Omental fat pad (tissue), 4 donors: ENCODE data around the gene SMAD3. TPM values are rescaled to one million over a fixed set of nuclear protein-coding genes. Genes with fewer than 3 reads are reported as not detected.

Experiments
- ATAC-seq: fragments of 150-250 bp; one replicate; pipeline ENCODE4 v1.9.1; 2016; ENCODE audit warnings: mild to moderate bottlenecking, moderate library complexity; ENCODE audit not compliant: low FRiP score
- DNase-seq: peaks from one replicate; pipeline ENCODE4 v3.0.0-alpha.2; 2019; ENCODE audit warnings: low spot score
- CTCF ChIP-seq, 3 donors: fragments of 450-650 bp; IDR thresholded peaks; one replicate each; pipeline ENCODE4 v1.5.1; 2016 to 2017; ENCODE audit warnings: antibody characterized with exemption in 3 of 3, mild to moderate bottlenecking in 3 of 3, moderate library complexity in 2 of 3
- total RNA-seq, 4 donors: library from RNA; depleted of rRNA; stranded (reverse); fragments of >200 nt; gene quantifications; one replicate each; pipeline ENCODE4 v1.1.0, GENCODE V29; 2016

SMAD3 gene
- total RNA-seq, 4 donors from 2014 or later, result 30.9 to 58.1 (median 49.9) TPM

- TF ChIP-seq CTCF (IDR thresholded peaks at IDR 0.05), result no peak
- DNase-seq (no peak), ATAC-seq (peak; percentile 44)
These were observed 109.6 kb downstream of the SMAD3 start for GRCh38 chr15:67174864-67175573.

DNA sequence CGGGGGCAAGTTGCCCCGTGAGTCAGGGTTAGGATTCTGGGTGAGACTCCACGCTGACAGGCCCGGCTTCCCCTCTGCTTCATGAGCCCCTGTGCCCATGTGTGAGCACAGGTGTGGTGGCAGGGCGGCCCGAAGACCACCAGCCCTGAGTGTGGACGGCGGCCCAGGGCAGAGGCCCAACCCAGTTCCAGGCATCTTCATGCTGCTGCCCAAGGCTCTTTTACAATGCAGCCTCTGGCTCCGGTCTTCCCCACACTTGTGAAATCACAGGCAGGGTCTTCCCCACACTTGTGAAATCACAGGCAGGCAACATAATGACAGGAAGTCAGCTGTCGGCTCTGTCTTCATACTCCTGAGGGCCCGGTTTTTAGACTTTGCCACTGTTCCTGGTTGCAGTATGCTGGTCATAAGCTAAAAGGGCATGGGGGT is 110.3 kb downstream of the SMAD3 start:
- DNase-seq, result no peak
- TF ChIP-seq CTCF (IDR thresholded peaks at IDR 0.05), result no peak
- peak; percentile 10 for ATAC-seq

DNA sequence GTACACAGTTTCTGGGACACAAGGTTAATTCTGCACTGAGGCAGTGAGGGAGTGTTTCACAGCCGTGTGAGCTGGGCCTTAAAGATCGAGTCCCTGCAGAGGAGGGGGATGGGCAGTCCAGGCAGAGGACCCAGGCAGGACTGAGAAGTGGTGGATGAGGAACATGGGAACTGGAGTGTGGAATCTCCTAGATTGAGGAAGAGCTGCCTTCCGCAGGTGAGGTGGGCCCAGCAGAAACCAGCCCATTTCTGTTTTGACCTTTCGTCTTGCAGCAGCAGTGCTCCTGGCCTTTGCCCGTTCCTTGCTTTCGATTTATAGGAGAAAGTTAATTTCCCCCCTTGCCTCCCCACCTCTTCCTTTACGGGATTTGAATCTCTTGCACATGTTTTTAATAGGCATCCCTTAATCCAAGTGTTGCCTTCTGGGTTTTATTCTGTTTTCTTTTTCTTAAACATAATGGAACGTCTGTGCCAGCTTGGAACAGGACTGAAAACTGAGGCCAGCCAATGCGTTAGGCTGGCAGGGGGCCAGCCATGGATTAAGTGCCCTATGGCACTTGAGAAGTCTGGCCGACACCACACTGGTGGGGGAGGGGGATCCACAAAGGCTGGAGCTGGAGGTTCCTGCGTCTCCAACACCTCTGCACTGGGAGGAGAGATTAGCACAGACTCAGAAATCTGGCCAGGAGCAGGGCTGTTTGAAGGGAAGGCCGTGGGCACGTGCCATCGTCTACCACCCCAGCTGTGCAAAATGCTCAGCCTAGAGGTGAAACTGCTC is 111.0 kb downstream of the SMAD3 start:
- ATAC-seq (no peak), DNase-seq (no peak)
- no peak for TF ChIP-seq CTCF (IDR thresholded peaks at IDR 0.05)

GRCh38 chr15:67177752-67178151 is 112.3 kb downstream of the SMAD3 start:
- TF ChIP-seq CTCF (IDR thresholded peaks at IDR 0.05), result no peak
- DNase-seq (no peak), ATAC-seq (no peak)

DNA sequence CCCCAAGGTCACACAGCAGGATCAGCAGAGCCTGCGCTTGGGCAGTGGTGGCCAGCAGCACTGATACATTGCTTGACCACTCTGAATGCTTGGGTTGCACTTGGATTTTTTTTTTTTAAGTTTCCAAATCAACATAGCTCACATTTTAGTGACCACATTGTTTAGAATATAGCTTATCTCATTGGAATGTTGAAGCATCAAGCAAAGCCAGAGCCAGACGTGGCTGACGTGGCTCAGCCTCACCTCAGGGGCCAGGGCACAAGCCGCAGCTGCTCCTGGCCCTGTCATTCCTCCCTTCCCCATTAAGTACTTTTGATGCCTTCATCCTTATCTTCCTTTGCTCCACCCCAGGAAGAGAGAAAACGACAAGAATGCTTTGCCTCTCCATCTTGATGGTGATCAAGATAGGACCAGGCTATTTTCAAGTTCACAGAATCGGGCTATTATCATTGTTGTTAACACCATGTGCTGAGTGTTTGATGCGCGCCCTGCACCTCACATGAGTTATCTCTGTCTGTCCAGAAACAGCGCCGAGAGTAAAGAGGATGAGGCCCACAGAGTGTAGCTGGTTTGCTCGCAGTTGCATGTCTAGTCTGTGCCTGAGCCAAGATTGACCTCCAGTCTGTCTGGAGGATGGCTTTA is 113.3 kb downstream of the SMAD3 start:
- no peak for TF ChIP-seq CTCF (IDR thresholded peaks at IDR 0.05)
- ATAC-seq (no peak), DNase-seq (no peak)

- no peak for ATAC-seq
- TF ChIP-seq CTCF (IDR thresholded peaks at IDR 0.05), result no peak
- no peak for DNase-seq
These were observed 114.1 kb downstream of the SMAD3 start for GRCh38 chr15:67179411-67179995.
